Endodermal cell (in vitro differentiated cells): ENCODE measurements around the gene WNK3. TPM values are rescaled to one million over a fixed set of nuclear protein-coding genes. Genes with fewer than 3 reads are reported as not detected.
A peak's percentile ranks its signal among the peaks of the same experiment; 100 is the strongest.

Experiments
- DNase-seq: peaks from one replicate; pipeline ENCODE4 v3.0.0-alpha.2; 2017
- H3K27ac ChIP-seq: 2 replicates; pipeline ENCODE4 v1.5.1; 2013; ENCODE audit warnings: mild to moderate bottlenecking, low read depth, low read length, moderate library complexity
- H3K27me3 ChIP-seq: 2 replicates; pipeline ENCODE4 v1.6.1; 2013; ENCODE audit warnings: mild to moderate bottlenecking, low read length, moderate library complexity; ENCODE audit not compliant: insufficient read depth, control insufficient read depth, poor library complexity, severe bottlenecking
- H3K36me3 ChIP-seq: 2 replicates; pipeline ENCODE4 v1.7.0; 2013; ENCODE audit warnings: mild to moderate bottlenecking, low read length, moderate library complexity; ENCODE audit not compliant: control insufficient read depth, insufficient read depth
- H3K4me1 ChIP-seq: one replicate; pipeline ENCODE4 v1.7.0; 2013; ENCODE audit warnings: low read length; ENCODE audit not compliant: control insufficient read depth, insufficient read depth
- H3K4me3 ChIP-seq: 2 replicates; pipeline ENCODE4 v1.5.1; 2013; ENCODE audit warnings: mild to moderate bottlenecking, low read length, moderate library complexity
- H3K9ac ChIP-seq: 2 replicates; pipeline ENCODE4 v1.6.1; 2013; ENCODE audit warnings: mild to moderate bottlenecking, low read length, moderate library complexity; ENCODE audit not compliant: poor library complexity, severe bottlenecking; ENCODE audit errors: extremely low read depth
- H3K9me3 ChIP-seq: 2 replicates; pipeline ENCODE4 v1.6.1; 2013; ENCODE audit warnings: mild to moderate bottlenecking, low read length, moderate library complexity; ENCODE audit not compliant: control insufficient read depth
- H3K27ac Mint-ChIP-seq: 2 replicates; pipeline ENCODE4 v1.8.0; 2020; ENCODE audit warnings: mixed read lengths
- H3K27me3 Mint-ChIP-seq: 2 replicates; pipeline ENCODE4 v1.8.0; 2021; ENCODE audit warnings: mild to moderate bottlenecking, mixed read lengths; ENCODE audit not compliant: insufficient read depth
- H3K36me3 Mint-ChIP-seq: 2 replicates; pipeline ENCODE4 v1.8.0; 2020; ENCODE audit warnings: low read depth, mixed read lengths
- H3K4me1 Mint-ChIP-seq: 2 replicates; pipeline ENCODE4 v1.8.0; 2020; ENCODE audit warnings: mixed read lengths
- H3K4me3 Mint-ChIP-seq: 2 replicates; pipeline ENCODE4 v1.8.0; 2020; ENCODE audit warnings: mild to moderate bottlenecking, moderate library complexity, mixed read lengths
- H3K9me3 Mint-ChIP-seq: 2 replicates; pipeline ENCODE4 v1.8.0; 2020; ENCODE audit warnings: mild to moderate bottlenecking, mixed read lengths
- WGBS, 2 experiments: methylation state at CpG; one replicate each; pipeline versions ENCODE4 v1.1.5 to v1.1.7; 2013; ENCODE audit warnings: missing lambda C conversion rate in 2 of 2, mixed read lengths in 1 of 2; ENCODE audit not compliant: insufficient coverage in 1 of 2, insufficient read length in 1 of 2; 5-methylcytosine and 5-hydroxymethylcytosine counted together
- total RNA-seq, 2 donors: library from RNA; stranded (reverse); fragmentation: NEBNext Ultra II Directional in 1 of 2; extraction: Animal tissue kit (Norgen Biotek cat#: 25700) in 1 of 2; gene quantifications; 2 replicates in 1 of 2; 3 replicates in 1 of 2; pipeline ENCODE4 v1.2.1, GENCODE V29; 2021
- TF ChIP-seq, protein P1 (sequence below): fragments of 200-600 bp; sonication (generic); conservative IDR thresholded peaks from 2 replicates; pipeline ENCODE4 v1.5.0; 2021; ENCODE audit warnings: antibody characterized with exemption, mild to moderate bottlenecking

Gene WNK3
- total RNA-seq, 2 donors from 2014 or later = 38.3 to 40.4 TPM

DNA sequence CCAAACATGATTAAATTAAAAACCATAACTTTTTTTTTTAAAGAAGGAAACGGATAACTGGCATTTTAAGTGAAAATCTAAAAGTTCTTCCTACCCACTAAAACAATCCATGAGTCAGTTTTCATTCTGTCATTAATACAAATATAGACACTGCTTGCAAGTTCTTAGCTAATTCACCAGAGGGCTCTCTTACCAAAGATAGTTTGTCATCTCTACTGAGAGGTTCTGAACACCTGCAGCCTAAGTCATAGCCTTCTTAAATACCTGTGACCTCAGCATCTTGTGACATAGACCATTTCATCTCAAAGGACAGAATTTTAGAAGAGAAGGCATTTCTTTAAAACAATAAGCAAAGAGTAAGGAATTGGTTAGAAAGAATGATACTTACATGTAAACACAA is 109.5 kb downstream of the WNK3 start:
- Histone ChIP-seq H3K9ac (no peak overlapping the region), H3K4me3 (no peak overlapping the region), H3K27me3 (no peaks in the 10 kb centered on the region), H3K36me3 (peaks cover 25% of the 10 kb centered on the region), H3K4me1 (no peaks in the 10 kb centered on the region), H3K9me3 (no peaks in the 10 kb centered on the region), H3K27ac (no peak overlapping the region)
- WGBS, 2 experiments = no CpG with 5 or more reads among the region's 1 CpG
- no peak for DNase-seq
- Mint-ChIP-seq H3K27ac (no peak overlapping the region), H3K9me3 (peaks cover 28% of the 10 kb centered on the region), H3K4me1 (no peaks in the 10 kb centered on the region), H3K36me3 (peaks cover 26% of the 10 kb centered on the region), H3K27me3 (no peaks in the 10 kb centered on the region), H3K4me3 (no peak overlapping the region)
- TF ChIP-seq, protein P1, sequence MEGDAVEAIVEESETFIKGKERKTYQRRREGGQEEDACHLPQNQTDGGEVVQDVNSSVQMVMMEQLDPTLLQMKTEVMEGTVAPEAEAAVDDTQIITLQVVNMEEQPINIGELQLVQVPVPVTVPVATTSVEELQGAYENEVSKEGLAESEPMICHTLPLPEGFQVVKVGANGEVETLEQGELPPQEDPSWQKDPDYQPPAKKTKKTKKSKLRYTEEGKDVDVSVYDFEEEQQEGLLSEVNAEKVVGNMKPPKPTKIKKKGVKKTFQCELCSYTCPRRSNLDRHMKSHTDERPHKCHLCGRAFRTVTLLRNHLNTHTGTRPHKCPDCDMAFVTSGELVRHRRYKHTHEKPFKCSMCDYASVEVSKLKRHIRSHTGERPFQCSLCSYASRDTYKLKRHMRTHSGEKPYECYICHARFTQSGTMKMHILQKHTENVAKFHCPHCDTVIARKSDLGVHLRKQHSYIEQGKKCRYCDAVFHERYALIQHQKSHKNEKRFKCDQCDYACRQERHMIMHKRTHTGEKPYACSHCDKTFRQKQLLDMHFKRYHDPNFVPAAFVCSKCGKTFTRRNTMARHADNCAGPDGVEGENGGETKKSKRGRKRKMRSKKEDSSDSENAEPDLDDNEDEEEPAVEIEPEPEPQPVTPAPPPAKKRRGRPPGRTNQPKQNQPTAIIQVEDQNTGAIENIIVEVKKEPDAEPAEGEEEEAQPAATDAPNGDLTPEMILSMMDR = peak; percentile 47

DNA sequence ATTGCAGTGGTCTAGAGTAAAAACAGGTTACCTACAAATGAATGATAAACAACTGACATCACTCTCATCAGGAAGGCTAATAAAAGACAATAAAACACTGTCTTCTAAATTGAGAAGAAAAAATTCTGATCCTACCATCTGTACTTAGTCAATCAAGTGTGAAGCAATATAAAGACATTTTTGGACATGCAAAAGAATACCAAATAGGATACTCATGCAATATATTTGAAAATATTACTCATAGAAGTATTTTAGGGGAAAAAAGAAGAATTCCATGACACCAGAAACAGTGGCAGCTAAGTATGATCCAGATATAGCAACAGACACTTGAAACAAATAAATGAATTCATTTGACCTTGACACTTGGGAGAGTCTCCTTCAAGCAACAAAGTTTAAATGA is 111.0 kb downstream of the WNK3 start:
- H3K9me3 Mint-ChIP-seq = peaks cover 31% of the 10 kb centered on the region

GRCh38 chrX:54238588-54238987 is 119.3 kb downstream of the WNK3 start:
- peaks cover 9% of the 10 kb centered on the region for H3K4me1 Mint-ChIP-seq
- Histone ChIP-seq H3K36me3 (peaks cover 22% of the 10 kb centered on the region), H3K9ac (no peak overlapping the region), H3K27ac (no peak overlapping the region), H3K4me3 (no peak overlapping the region), H3K27me3 (no peaks in the 10 kb centered on the region), H3K4me1 (no peaks in the 10 kb centered on the region), H3K9me3 (peaks cover 7% of the 10 kb centered on the region)
- no peak for DNase-seq
- TF ChIP-seq, protein P1 = no peak
- peaks cover 31% of the 10 kb centered on the region for H3K36me3 Mint-ChIP-seq
- no peak overlapping the region for H3K27ac Mint-ChIP-seq
- H3K27me3 Mint-ChIP-seq = no peaks in the 10 kb centered on the region
- peaks cover 42% of the 10 kb centered on the region for H3K9me3 Mint-ChIP-seq
- no peak overlapping the region for H3K4me3 Mint-ChIP-seq
- WGBS, 2 experiments = 97 to 100% methylated on average over 1 to 4 of the region's 4 CpGs

More for the DNA sequence above, 111.0 kb downstream of the WNK3 start:
- Mint-ChIP-seq H3K36me3 (peaks cover 24% of the 10 kb centered on the region), H3K27ac (no peak overlapping the region), H3K4me3 (no peak overlapping the region), H3K27me3 (no peaks in the 10 kb centered on the region), H3K4me1 (no peaks in the 10 kb centered on the region)
- TF ChIP-seq, protein P1 = no peak
- Histone ChIP-seq H3K27me3 (no peaks in the 10 kb centered on the region), H3K4me3 (no peak overlapping the region), H3K9ac (no peak overlapping the region), H3K9me3 (no peaks in the 10 kb centered on the region), H3K36me3 (peaks cover 25% of the 10 kb centered on the region), H3K27ac (no peak overlapping the region), H3K4me1 (no peaks in the 10 kb centered on the region)
- no peak for DNase-seq
